GM12872 (cell line): ENCODE results near the gene AGPS.

Source experiments
- TF ChIP-seq, protein P1 (sequence below): IDR thresholded peaks from 3 replicates; pipeline ENCODE4 v1.5.1; 2011; ENCODE audit warnings: low read depth, mild to moderate bottlenecking, low read length, moderate library complexity; ENCODE audit not compliant: insufficient read depth

Gene AGPS

GRCh38 chr2:177578454-177578853, 185.9 kb downstream of the AGPS start:
- TF ChIP-seq, protein P1, sequence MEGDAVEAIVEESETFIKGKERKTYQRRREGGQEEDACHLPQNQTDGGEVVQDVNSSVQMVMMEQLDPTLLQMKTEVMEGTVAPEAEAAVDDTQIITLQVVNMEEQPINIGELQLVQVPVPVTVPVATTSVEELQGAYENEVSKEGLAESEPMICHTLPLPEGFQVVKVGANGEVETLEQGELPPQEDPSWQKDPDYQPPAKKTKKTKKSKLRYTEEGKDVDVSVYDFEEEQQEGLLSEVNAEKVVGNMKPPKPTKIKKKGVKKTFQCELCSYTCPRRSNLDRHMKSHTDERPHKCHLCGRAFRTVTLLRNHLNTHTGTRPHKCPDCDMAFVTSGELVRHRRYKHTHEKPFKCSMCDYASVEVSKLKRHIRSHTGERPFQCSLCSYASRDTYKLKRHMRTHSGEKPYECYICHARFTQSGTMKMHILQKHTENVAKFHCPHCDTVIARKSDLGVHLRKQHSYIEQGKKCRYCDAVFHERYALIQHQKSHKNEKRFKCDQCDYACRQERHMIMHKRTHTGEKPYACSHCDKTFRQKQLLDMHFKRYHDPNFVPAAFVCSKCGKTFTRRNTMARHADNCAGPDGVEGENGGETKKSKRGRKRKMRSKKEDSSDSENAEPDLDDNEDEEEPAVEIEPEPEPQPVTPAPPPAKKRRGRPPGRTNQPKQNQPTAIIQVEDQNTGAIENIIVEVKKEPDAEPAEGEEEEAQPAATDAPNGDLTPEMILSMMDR: no peak

DNA sequence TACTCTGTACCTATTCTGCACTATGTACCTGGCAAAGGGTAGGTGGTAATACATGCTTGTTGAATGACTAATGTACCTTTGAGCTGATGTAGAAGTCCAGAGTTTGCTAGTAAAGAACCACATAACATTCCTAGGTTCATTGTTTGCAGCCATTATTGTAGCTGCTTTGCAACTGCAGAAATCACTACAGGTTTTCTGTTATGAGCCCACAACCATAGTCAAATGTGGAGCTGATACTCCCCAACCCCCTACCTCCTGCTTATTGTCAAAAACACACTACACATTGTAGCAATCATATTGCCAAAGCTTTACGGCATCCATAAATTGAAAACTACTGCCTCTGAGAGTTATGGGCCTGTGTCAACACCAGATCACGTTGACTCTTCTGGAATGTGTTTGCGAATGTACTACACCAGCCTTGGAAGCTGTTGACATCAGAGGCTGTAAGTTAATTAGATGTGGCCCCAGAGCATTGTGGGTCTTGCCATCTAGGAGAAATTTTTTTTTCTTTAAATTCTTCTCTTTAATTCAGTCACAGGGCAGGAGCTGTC, 187.0 kb downstream of the AGPS start:
- TF ChIP-seq, protein P1: no peak

GRCh38 chr2:177582000-177582399, 189.4 kb downstream of the AGPS start:
- TF ChIP-seq, protein P1: no peak

DNA sequence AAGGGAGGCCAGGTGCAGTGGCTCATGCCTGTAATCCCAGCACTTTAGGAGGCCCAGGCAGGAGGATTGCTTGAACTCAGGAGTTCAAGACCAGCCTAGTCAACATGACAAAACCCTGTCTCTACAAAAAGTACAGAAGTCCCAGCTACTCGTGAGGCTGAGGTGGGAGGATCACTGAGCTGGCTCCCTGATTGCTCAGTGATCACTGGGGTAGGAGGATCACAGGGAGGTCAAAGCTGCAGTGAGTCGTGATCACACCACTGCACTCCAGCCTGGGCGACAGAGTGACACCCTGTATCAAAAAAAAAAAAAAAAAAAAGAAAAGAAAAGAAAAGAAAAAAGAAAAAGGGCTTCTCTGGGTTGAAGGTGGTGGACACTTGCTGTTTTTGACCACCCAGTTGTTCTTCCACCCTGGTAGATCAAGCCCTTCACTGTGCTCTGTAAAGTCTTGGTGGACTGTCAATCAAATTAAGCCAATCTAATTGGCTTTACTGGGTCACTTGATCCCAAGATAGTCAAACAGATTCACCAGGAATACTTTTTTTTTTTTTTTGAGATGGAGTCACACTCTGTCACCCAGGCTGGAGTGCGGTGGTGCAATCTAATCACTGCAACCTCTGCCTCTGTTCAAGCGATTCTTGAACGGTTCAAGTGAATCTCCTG, 191.6 kb downstream of the AGPS start:
- TF ChIP-seq, protein P1: no peak

DNA sequence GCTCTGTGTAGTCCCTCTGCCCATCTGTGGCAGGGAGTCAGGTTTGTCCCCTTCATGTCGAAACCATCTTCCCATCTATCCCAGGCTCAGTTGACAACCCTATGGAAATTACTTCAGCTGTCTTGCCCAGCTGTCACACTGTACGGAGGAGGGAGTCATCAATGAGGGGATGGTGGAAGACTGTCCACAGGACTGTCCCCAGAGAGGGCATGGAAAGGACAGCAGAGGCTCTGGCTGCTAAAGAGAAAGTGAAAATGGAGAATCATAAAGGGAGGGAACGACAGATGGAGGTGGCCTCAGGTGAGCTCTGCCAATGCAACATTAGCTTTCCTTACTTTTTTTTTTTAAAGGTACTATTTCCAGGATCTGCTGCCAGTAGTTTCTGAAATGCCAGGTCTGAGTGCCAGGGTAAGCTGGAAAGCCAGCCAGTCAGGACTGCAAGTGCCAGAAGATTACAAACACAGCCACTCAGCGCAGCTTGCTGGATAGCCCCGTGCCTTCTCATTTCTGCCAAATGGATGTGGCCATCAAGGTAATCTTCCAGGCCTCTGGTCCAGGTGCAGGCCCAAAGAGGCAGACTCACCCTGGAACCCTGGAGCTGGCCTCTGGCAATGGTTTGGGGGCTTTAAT, 192.8 kb downstream of the AGPS start:
- TF ChIP-seq, protein P1: no peak

GRCh38 chr2:177586154-177586553, 193.6 kb downstream of the AGPS start:
- TF ChIP-seq, protein P1: no peak

GRCh38 chr2:177587371-177587770, 194.8 kb downstream of the AGPS start:
- TF ChIP-seq, protein P1: no peak
